ENCODE measurements around the gene WWOX. TPM values are rescaled to one million over a fixed set of nuclear protein-coding genes. Genes with fewer than 3 reads are reported as not detected.

Gene WWOX
- total and polyA plus RNA-seq, 4 donors: 5.4 to 61.5 (median 18.4) TPM

DNA sequence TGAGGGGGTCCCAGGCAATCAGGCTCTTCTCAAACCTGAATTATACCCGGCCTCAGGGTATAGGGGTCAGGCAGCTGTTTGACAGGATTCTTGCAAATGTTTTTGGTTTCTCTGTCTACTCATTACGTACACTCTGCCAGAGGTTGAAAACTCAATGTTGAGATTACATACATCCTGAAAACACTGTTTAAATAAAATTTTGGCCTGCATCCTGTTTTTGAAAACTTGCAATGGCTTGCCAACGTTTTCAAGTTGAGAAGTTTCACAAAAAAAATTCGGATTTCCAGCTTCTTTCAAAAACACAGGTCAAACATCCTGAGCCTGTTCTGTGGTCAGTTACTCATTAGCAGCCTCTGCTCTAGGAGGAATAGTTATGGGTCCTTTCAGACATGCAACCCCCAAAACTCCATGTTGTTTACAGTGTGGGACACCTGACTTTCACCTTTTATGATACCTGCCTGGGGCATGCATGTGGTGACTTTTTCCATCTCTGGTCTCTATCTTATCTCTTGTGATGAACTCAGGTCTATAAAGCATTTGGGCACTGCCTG is 577.8 kb downstream of the WWOX start:
- H3K4me1 ChIP-seq (ENCODE audit: control insufficient read depth in 5 of 5, insufficient read depth in 5 of 5, low read length in 5 of 5): peaks cover 0 to 23% (median 11%) of the 10 kb centered on the region in 5 donors
- WGBS, 2 donors: 27 to 36% methylated on average over 4 of the region's 4 CpGs
- H3K36me3 ChIP-seq (ENCODE audit: control insufficient read depth in 4 of 4, insufficient read depth in 4 of 4, low read length in 4 of 4): no peaks in the 10 kb centered on the region
- no peaks in the 10 kb centered on the region for H3K27me3 ChIP-seq (ENCODE audit: control insufficient read depth in 3 of 3, insufficient read depth in 3 of 3, low read length in 2 of 3)
- H3K9ac ChIP-seq (ENCODE audit: insufficient read depth in 1 of 2, low read length in 2 of 2): peak overlapping the region in 1 of 2 donors; percentile 55
- no peak overlapping the region for H3K4me3 ChIP-seq
- ATAC-seq (ENCODE audit: insufficient read depth, low FRiP score) (no peak), DNase-seq (peak in 2 of 3 donors; percentile 64 to 81)
- no peaks in the 10 kb centered on the region for H3K9me3 ChIP-seq (ENCODE audit: control insufficient read depth in 4 of 4, insufficient read depth in 3 of 4, low read length in 3 of 4)
- no peak overlapping the region for H3K27ac ChIP-seq (ENCODE audit: low read depth in 1 of 2, low read length in 1 of 2)
- TF ChIP-seq, protein P1, sequence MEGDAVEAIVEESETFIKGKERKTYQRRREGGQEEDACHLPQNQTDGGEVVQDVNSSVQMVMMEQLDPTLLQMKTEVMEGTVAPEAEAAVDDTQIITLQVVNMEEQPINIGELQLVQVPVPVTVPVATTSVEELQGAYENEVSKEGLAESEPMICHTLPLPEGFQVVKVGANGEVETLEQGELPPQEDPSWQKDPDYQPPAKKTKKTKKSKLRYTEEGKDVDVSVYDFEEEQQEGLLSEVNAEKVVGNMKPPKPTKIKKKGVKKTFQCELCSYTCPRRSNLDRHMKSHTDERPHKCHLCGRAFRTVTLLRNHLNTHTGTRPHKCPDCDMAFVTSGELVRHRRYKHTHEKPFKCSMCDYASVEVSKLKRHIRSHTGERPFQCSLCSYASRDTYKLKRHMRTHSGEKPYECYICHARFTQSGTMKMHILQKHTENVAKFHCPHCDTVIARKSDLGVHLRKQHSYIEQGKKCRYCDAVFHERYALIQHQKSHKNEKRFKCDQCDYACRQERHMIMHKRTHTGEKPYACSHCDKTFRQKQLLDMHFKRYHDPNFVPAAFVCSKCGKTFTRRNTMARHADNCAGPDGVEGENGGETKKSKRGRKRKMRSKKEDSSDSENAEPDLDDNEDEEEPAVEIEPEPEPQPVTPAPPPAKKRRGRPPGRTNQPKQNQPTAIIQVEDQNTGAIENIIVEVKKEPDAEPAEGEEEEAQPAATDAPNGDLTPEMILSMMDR (IDR thresholded peaks at IDR 0.05; ENCODE audit: control extremely low read depth, extremely low read depth): no peak

DNA sequence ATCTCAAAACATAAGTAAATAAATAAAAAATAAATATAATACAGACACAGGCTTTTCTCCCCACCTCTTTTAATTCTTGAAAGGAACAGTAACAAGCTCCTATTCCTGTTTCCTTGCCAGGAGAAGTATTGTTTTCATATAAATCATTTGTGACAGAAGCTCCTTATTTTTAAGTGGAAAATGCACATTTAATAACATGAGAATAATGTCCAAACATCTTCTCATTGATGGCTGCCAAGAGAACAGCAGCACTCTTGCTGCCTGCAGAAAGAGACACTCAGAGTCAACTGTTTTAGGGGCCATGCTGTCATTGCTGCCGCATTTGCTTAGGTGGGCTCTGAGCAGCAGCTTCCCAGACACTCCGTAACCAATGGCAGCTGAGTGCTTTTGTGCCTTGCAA is 580.1 kb downstream of the WWOX start:
- DNase-seq (peak in 2 of 3 donors; percentile 35 to 59), ATAC-seq (ENCODE audit: insufficient read depth, low FRiP score) (no peak)
- Histone ChIP-seq H3K36me3 (ENCODE audit: control insufficient read depth in 4 of 4, insufficient read depth in 4 of 4, low read length in 4 of 4) (no peaks in the 10 kb centered on the region), H3K9ac (ENCODE audit: insufficient read depth in 1 of 2, low read length in 2 of 2) (no peak overlapping the region), H3K27me3 (ENCODE audit: control insufficient read depth in 3 of 3, insufficient read depth in 3 of 3, low read length in 2 of 3) (no peaks in the 10 kb centered on the region), H3K9me3 (ENCODE audit: control insufficient read depth in 4 of 4, insufficient read depth in 3 of 4, low read length in 3 of 4) (no peaks in the 10 kb centered on the region), H3K4me1 (ENCODE audit: control insufficient read depth in 5 of 5, insufficient read depth in 5 of 5, low read length in 5 of 5) (peaks cover 0 to 23% (median 11%) of the 10 kb centered on the region in 5 donors), H3K4me3 (no peak overlapping the region), H3K27ac (ENCODE audit: low read depth in 1 of 2, low read length in 1 of 2) (no peak overlapping the region)
- TF ChIP-seq, protein P1 (IDR thresholded peaks at IDR 0.05; ENCODE audit: control extremely low read depth, extremely low read depth): no peak
- 93 to 94% methylated on average over 2 of the region's 2 CpGs for WGBS, 2 donors

DNA sequence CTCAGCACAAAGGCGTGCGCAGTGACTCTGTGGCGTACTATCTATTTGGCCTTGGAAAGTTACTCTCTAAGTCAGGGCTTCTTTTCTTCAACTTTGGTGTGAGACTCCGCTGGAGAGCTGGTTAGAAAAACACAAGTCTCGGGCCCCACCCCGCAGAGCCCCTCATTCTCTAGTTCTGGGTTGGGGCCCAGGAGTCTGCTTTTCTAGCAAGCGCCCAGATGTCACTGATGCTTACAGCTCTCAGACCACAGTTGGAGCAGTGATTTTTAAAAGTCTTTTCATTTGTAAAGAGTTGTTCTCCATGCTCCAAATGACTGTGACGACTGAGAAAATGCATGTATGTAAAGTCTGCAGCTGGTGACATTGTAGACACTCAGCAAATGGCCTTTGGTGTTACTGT is 582.3 kb downstream of the WWOX start:
- no peak overlapping the region for H3K27ac ChIP-seq (ENCODE audit: low read depth in 1 of 2, low read length in 1 of 2)
- WGBS, 2 donors: 94 to 95% methylated on average over 7 to 8 of the region's 8 CpGs
- no peak overlapping the region for H3K9ac ChIP-seq (ENCODE audit: insufficient read depth in 1 of 2, low read length in 2 of 2)
- H3K4me1 ChIP-seq (ENCODE audit: control insufficient read depth in 5 of 5, insufficient read depth in 5 of 5, low read length in 5 of 5): peaks cover 0 to 19% (median 11%) of the 10 kb centered on the region in 5 donors
- no peak overlapping the region for H3K4me3 ChIP-seq
- TF ChIP-seq, protein P1 (IDR thresholded peaks at IDR 0.05; ENCODE audit: control extremely low read depth, extremely low read depth): no peak
- DNase-seq (no peak), ATAC-seq (ENCODE audit: insufficient read depth, low FRiP score) (no peak)
- no peaks in the 10 kb centered on the region for H3K9me3 ChIP-seq (ENCODE audit: control insufficient read depth in 4 of 4, insufficient read depth in 3 of 4, low read length in 3 of 4)
- no peaks in the 10 kb centered on the region for H3K27me3 ChIP-seq (ENCODE audit: control insufficient read depth in 3 of 3, insufficient read depth in 3 of 3, low read length in 2 of 3)
- H3K36me3 ChIP-seq (ENCODE audit: control insufficient read depth in 4 of 4, insufficient read depth in 4 of 4, low read length in 4 of 4): no peaks in the 10 kb centered on the region
